Measurements from ENCODE around the gene PDGFRB.

The PDGFRB gene

GRCh38 chr5:150137168-150137957 is 18.3 kb downstream of the PDGFRB start:
- Histone ChIP-seq H3K4me1 (no peaks in the 10 kb centered on the region), H3K4me3 (ENCODE audit: low read depth, low read length) (no peak overlapping the region)

GRCh38 chr5:150136305-150137167 is 19.1 kb downstream of the PDGFRB start:
- no peak overlapping the region for H3K27ac ChIP-seq
- no peak overlapping the region for H3K9ac ChIP-seq
- H2AFZ ChIP-seq = no peak overlapping the region
- no peak for TF ChIP-seq CTCF (IDR thresholded peaks at IDR 0.05)
- H3K4me3 ChIP-seq (ENCODE audit: low read depth, low read length) = no peak overlapping the region
- no peaks in the 10 kb centered on the region for H3K4me1 ChIP-seq
- no peaks in the 10 kb centered on the region for H3K27me3 ChIP-seq (ENCODE audit: control insufficient read depth, insufficient read depth, low read length)
- no peak overlapping the region for H3K4me2 ChIP-seq (ENCODE audit: low read length)
- H3K9me3 ChIP-seq (ENCODE audit: control insufficient read depth, low read length) = no peaks in the 10 kb centered on the region
- H3K79me2 ChIP-seq = no peaks in the 10 kb centered on the region
- no peaks in the 10 kb centered on the region for H3K36me3 ChIP-seq (ENCODE audit: control insufficient read depth, insufficient read depth, low read length)

More at GRCh38 chr5:150137168-150137957, 18.3 kb downstream of the PDGFRB start:
- Histone ChIP-seq H3K36me3 (ENCODE audit: control insufficient read depth, insufficient read depth, low read length) (no peaks in the 10 kb centered on the region), H3K4me2 (ENCODE audit: low read length) (no peak overlapping the region), H3K79me2 (no peaks in the 10 kb centered on the region), H3K9me3 (ENCODE audit: control insufficient read depth, low read length) (no peaks in the 10 kb centered on the region), H2AFZ (no peak overlapping the region), H3K9ac (no peak overlapping the region), H3K27ac (no peak overlapping the region), H3K27me3 (ENCODE audit: control insufficient read depth, insufficient read depth, low read length) (no peaks in the 10 kb centered on the region)
- TF ChIP-seq CTCF (IDR thresholded peaks at IDR 0.05) = no peak

- TF ChIP-seq CTCF (IDR thresholded peaks at IDR 0.05) = no peak
- H3K9ac ChIP-seq = no peak overlapping the region
- H3K36me3 ChIP-seq (ENCODE audit: control insufficient read depth, insufficient read depth, low read length) = no peaks in the 10 kb centered on the region
- no peak overlapping the region for H3K27ac ChIP-seq
- no peaks in the 10 kb centered on the region for H3K79me2 ChIP-seq
- H3K4me3 ChIP-seq (ENCODE audit: low read depth, low read length) = no peak overlapping the region
- no peak overlapping the region for H3K4me2 ChIP-seq (ENCODE audit: low read length)
- H3K27me3 ChIP-seq (ENCODE audit: control insufficient read depth, insufficient read depth, low read length) = no peaks in the 10 kb centered on the region
- no peaks in the 10 kb centered on the region for H3K4me1 ChIP-seq
- no peak overlapping the region for H2AFZ ChIP-seq
- no peaks in the 10 kb centered on the region for H3K9me3 ChIP-seq (ENCODE audit: control insufficient read depth, low read length)
Observed at GRCh38 chr5:150135557-150136304, 19.9 kb downstream of the PDGFRB start.

GRCh38 chr5:150134198-150134588 is 21.5 kb downstream of the PDGFRB start:
- Histone ChIP-seq H3K4me3 (ENCODE audit: low read depth, low read length) (no peak overlapping the region), H3K4me2 (ENCODE audit: low read length) (no peak overlapping the region), H3K36me3 (ENCODE audit: control insufficient read depth, insufficient read depth, low read length) (no peaks in the 10 kb centered on the region), H3K79me2 (no peaks in the 10 kb centered on the region), H3K9ac (no peak overlapping the region), H3K4me1 (peaks cover 5% of the 10 kb centered on the region), H3K9me3 (ENCODE audit: control insufficient read depth, low read length) (no peaks in the 10 kb centered on the region), H3K27ac (no peak overlapping the region), H2AFZ (no peak overlapping the region), H3K27me3 (ENCODE audit: control insufficient read depth, insufficient read depth, low read length) (no peaks in the 10 kb centered on the region)
- no peak for TF ChIP-seq CTCF (IDR thresholded peaks at IDR 0.05)

All from parathyroid adenoma (tissue), 2 donors.